WTC11 (cell line): ENCODE measurements around the gene DNAJC5G. TPM values are rescaled to one million over a fixed set of nuclear protein-coding genes. Genes with fewer than 3 reads are reported as not detected.

ENCODE experiments used
- ATAC-seq: fragments of 200-7000 bp; cut with Tn5 transposase; 2 replicates; pipeline ENCODE4 v1.10.0; 2021; ENCODE audit warnings: mild to moderate bottlenecking, moderate library complexity
- CTCF ChIA-PET: fragments of 300-600 bp; sonication (Branson Sonifier 250); formaldehyde crosslinking; loops from one replicate; lab custom pipeline; 2021; ENCODE audit warnings: antibody characterized with exemption; lab: Charles Lee
- POLR2A ChIA-PET: fragments of 350-600 bp; sonication (Branson Sonifier 250); formaldehyde crosslinking; loops from one replicate; lab custom pipeline; 2021; ENCODE audit warnings: antibody characterized with exemption; lab: Charles Lee
- DNase-seq: peaks from one replicate; pipeline ENCODE4 v3.0.0; 2021; ENCODE audit warnings: low spot score
- H3K27ac Mint-ChIP-seq: 2 replicates; pipeline ENCODE4 v1.8.0; 2021; ENCODE audit warnings: mixed read lengths
- H3K27me3 Mint-ChIP-seq: 2 replicates; pipeline ENCODE4 v1.8.0; 2021; ENCODE audit warnings: low read depth, mild to moderate bottlenecking, moderate library complexity, mixed read lengths
- H3K36me3 Mint-ChIP-seq: 2 replicates; pipeline ENCODE4 v1.8.0; 2021; ENCODE audit warnings: mixed read lengths
- H3K4me1 Mint-ChIP-seq: 2 replicates; pipeline ENCODE4 v1.8.0; 2022; ENCODE audit warnings: mixed read lengths
- H3K4me3 Mint-ChIP-seq: 2 replicates; pipeline ENCODE4 v1.8.0; 2021; ENCODE audit warnings: mild to moderate bottlenecking, moderate library complexity, mixed read lengths
- H3K9me3 Mint-ChIP-seq: 2 replicates; pipeline ENCODE4 v1.8.0; 2021; ENCODE audit warnings: mixed read lengths
- CREM ChIP-seq: sonication (generic); formaldehyde crosslinking; IDR thresholded peaks from 2 replicates; pipeline ENCODE4 v1.8.1; 2022; ENCODE audit warnings: mild to moderate bottlenecking, missing genetic modification reagents, moderate library complexity
- ESRRA ChIP-seq: sonication (generic); formaldehyde crosslinking; IDR thresholded peaks from 2 replicates; pipeline ENCODE4 v1.8.1; 2022; ENCODE audit warnings: mild to moderate bottlenecking, missing genetic modification reagents, borderline replicate concordance
- ETV6 ChIP-seq: sonication (generic); formaldehyde crosslinking; IDR thresholded peaks from 2 replicates; pipeline ENCODE4 v1.8.1; 2022; ENCODE audit warnings: mild to moderate bottlenecking, missing genetic modification reagents
- IRF2 ChIP-seq: sonication (generic); formaldehyde crosslinking; IDR thresholded peaks from 2 replicates; pipeline ENCODE4 v1.8.0; 2022; ENCODE audit warnings: low read depth, missing genetic modification reagents, borderline replicate concordance
- NR1H2 ChIP-seq: sonication (generic); formaldehyde crosslinking; IDR thresholded peaks from 2 replicates; pipeline ENCODE4 v1.9.0; 2021; ENCODE audit warnings: mild to moderate bottlenecking, moderate library complexity, missing genetic modification reagents
- NR3C1 ChIP-seq: sonication (generic); formaldehyde crosslinking; conservative IDR thresholded peaks from 2 replicates; pipeline ENCODE4 v1.8.1; 2023; ENCODE audit warnings: low read depth, mild to moderate bottlenecking, missing genetic modification reagents
- PRDM15 ChIP-seq: sonication (generic); formaldehyde crosslinking; IDR thresholded peaks from 2 replicates; pipeline ENCODE4 v1.8.0; 2022; ENCODE audit warnings: missing genetic modification reagents
- SMAD3 ChIP-seq: sonication (generic); formaldehyde crosslinking; IDR thresholded peaks from 2 replicates; pipeline ENCODE4 v1.8.0; 2022; ENCODE audit warnings: missing genetic modification reagents, mild to moderate bottlenecking, borderline replicate concordance
- SP1 ChIP-seq: sonication (generic); formaldehyde crosslinking; conservative IDR thresholded peaks from 2 replicates; pipeline ENCODE4 v1.8.1; 2022; ENCODE audit warnings: missing genetic modification reagents
- TEAD4 ChIP-seq: sonication (generic); formaldehyde crosslinking; IDR thresholded peaks from 2 replicates; pipeline ENCODE4 v1.8.0; 2022; ENCODE audit warnings: mild to moderate bottlenecking, missing genetic modification reagents
- ZMAT4 ChIP-seq: fragments of 250-450 bp; sonication (Bioruptor Pico); IDR thresholded peaks from 2 replicates; pipeline ENCODE4 v1.9.0; 2021; ENCODE audit warnings: mild to moderate bottlenecking
- ZNF232 ChIP-seq: sonication (generic); formaldehyde crosslinking; IDR thresholded peaks from 2 replicates; pipeline ENCODE4 v1.8.0; 2022; ENCODE audit warnings: mild to moderate bottlenecking, missing genetic modification reagents
- ZNF423 ChIP-seq: fragments of 250-450 bp; sonication (Bioruptor Pico); IDR thresholded peaks from 2 replicates; pipeline ENCODE4 v2.1.2; 2022; ENCODE audit warnings: mild to moderate bottlenecking, moderate library complexity
- total RNA-seq: library from RNA; stranded (reverse); gene quantifications from 3 replicates; pipeline ENCODE4 v1.2.3, GENCODE V29; 2021
- TF ChIP-seq, protein P1 (sequence below): fragments of 250-450 bp; sonication (Bioruptor Pico); IDR thresholded peaks from 2 replicates; pipeline ENCODE4 v1.9.0; 2021; ENCODE audit warnings: mild to moderate bottlenecking
- TF ChIP-seq, protein P2 (sequence below): fragments of 250-450 bp; sonication (Bioruptor Pico); IDR thresholded peaks from 2 replicates; pipeline ENCODE4 v1.9.0; 2021; ENCODE audit warnings: moderate library complexity, mild to moderate bottlenecking, inconsistent platforms, borderline replicate concordance
- TF ChIP-seq, protein P3 (sequence below): sonication (generic); formaldehyde crosslinking; IDR thresholded peaks from 2 replicates; pipeline ENCODE4 v1.8.1; 2022; ENCODE audit warnings: low read depth, missing genetic modification reagents, borderline replicate concordance
- TF ChIP-seq, protein P4 (sequence below): sonication (generic); formaldehyde crosslinking; IDR thresholded peaks from 2 replicates; pipeline ENCODE4 v1.8.0; 2023; ENCODE audit warnings: missing genetic modification reagents, mild to moderate bottlenecking, borderline replicate concordance

The DNAJC5G gene
- total RNA-seq, 1 experiment from 2014 or later, result 0.44 TPM

GRCh38 chr2:27245626-27246025, 29.6 kb upstream of the DNAJC5G start:
- H3K27ac Mint-ChIP-seq, result no peak overlapping the region
- peaks cover 3% of the 10 kb centered on the region for H3K4me1 Mint-ChIP-seq
- TF ChIP-seq CREM (CRISPR knock-in tag) (no peak), ESRRA (CRISPR knock-in tag) (no peak), PRDM15 (CRISPR knock-in tag) (no peak), TEAD4 (CRISPR knock-in tag) (no peak), ZNF232 (CRISPR knock-in tag) (no peak), ETV6 (CRISPR knock-in tag) (no peak), IRF2 (CRISPR knock-in tag) (no peak), SMAD3 (CRISPR knock-in tag) (no peak), ZMAT4 (CRISPR knock-in tag) (no peak), NR1H2 (CRISPR knock-in tag) (no peak), NR3C1 (CRISPR knock-in tag) (no peak), SP1 (no peak), ZNF423 (CRISPR knock-in tag) (no peak)
- TF ChIP-seq, protein P1, sequence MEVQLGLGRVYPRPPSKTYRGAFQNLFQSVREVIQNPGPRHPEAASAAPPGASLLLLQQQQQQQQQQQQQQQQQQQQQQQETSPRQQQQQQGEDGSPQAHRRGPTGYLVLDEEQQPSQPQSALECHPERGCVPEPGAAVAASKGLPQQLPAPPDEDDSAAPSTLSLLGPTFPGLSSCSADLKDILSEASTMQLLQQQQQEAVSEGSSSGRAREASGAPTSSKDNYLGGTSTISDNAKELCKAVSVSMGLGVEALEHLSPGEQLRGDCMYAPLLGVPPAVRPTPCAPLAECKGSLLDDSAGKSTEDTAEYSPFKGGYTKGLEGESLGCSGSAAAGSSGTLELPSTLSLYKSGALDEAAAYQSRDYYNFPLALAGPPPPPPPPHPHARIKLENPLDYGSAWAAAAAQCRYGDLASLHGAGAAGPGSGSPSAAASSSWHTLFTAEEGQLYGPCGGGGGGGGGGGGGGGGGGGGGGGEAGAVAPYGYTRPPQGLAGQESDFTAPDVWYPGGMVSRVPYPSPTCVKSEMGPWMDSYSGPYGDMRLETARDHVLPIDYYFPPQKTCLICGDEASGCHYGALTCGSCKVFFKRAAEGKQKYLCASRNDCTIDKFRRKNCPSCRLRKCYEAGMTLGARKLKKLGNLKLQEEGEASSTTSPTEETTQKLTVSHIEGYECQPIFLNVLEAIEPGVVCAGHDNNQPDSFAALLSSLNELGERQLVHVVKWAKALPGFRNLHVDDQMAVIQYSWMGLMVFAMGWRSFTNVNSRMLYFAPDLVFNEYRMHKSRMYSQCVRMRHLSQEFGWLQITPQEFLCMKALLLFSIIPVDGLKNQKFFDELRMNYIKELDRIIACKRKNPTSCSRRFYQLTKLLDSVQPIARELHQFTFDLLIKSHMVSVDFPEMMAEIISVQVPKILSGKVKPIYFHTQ (CRISPR knock-in tag), result no peak
- TF ChIP-seq, protein P2, sequence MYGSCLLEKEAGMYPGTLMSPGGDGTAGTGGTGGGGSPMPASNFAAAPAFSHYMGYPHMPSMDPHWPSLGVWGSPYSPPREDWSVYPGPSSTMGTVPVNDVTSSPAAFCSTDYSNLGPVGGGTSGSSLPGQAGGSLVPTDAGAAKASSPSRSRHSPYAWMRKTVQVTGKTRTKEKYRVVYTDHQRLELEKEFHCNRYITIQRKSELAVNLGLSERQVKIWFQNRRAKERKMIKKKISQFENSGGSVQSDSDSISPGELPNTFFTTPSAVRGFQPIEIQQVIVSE, result no peak
- TF ChIP-seq, protein P3, sequence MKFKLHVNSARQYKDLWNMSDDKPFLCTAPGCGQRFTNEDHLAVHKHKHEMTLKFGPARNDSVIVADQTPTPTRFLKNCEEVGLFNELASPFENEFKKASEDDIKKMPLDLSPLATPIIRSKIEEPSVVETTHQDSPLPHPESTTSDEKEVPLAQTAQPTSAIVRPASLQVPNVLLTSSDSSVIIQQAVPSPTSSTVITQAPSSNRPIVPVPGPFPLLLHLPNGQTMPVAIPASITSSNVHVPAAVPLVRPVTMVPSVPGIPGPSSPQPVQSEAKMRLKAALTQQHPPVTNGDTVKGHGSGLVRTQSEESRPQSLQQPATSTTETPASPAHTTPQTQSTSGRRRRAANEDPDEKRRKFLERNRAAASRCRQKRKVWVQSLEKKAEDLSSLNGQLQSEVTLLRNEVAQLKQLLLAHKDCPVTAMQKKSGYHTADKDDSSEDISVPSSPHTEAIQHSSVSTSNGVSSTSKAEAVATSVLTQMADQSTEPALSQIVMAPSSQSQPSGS, result no peak
- TF ChIP-seq, protein P4, sequence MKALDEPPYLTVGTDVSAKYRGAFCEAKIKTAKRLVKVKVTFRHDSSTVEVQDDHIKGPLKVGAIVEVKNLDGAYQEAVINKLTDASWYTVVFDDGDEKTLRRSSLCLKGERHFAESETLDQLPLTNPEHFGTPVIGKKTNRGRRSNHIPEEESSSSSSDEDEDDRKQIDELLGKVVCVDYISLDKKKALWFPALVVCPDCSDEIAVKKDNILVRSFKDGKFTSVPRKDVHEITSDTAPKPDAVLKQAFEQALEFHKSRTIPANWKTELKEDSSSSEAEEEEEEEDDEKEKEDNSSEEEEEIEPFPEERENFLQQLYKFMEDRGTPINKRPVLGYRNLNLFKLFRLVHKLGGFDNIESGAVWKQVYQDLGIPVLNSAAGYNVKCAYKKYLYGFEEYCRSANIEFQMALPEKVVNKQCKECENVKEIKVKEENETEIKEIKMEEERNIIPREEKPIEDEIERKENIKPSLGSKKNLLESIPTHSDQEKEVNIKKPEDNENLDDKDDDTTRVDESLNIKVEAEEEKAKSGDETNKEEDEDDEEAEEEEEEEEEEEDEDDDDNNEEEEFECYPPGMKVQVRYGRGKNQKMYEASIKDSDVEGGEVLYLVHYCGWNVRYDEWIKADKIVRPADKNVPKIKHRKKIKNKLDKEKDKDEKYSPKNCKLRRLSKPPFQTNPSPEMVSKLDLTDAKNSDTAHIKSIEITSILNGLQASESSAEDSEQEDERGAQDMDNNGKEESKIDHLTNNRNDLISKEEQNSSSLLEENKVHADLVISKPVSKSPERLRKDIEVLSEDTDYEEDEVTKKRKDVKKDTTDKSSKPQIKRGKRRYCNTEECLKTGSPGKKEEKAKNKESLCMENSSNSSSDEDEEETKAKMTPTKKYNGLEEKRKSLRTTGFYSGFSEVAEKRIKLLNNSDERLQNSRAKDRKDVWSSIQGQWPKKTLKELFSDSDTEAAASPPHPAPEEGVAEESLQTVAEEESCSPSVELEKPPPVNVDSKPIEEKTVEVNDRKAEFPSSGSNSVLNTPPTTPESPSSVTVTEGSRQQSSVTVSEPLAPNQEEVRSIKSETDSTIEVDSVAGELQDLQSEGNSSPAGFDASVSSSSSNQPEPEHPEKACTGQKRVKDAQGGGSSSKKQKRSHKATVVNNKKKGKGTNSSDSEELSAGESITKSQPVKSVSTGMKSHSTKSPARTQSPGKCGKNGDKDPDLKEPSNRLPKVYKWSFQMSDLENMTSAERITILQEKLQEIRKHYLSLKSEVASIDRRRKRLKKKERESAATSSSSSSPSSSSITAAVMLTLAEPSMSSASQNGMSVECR (CRISPR knock-in tag), result no peak
- POLR2A ChIA-PET, result interaction anchor here (1.0 kb wide), 1 partner anchor 10 kb away, joined by 3 read pairs; no protein-coding TSS in a partner anchor
- DNase-seq (no peak), ATAC-seq (no peak)
- H3K9me3 Mint-ChIP-seq, result no peaks in the 10 kb centered on the region
- no peaks in the 10 kb centered on the region; the same call in 1 of the 2 replicates for H3K27me3 Mint-ChIP-seq
- no peak overlapping the region for H3K4me3 Mint-ChIP-seq
- CTCF ChIA-PET, result interaction anchor here (1.1 to 1.9 kb wide), 3 partner anchors 46 to 58 kb away, joined by 3 to 4 read pairs (median 3); no protein-coding TSS in a partner anchor
- peaks cover 39% of the 10 kb centered on the region for H3K36me3 Mint-ChIP-seq
